Thoracic aorta (tissue), 2 donors: Measurements from ENCODE around the gene DNAI7. TPM values are rescaled to one million over a fixed set of nuclear protein-coding genes. Genes with fewer than 3 reads are reported as not detected.

Experiments
- ATAC-seq: fragments of 150-250 bp; one replicate; pipeline ENCODE4 v1.8.0; 2017; ENCODE audit warnings: low read depth; ENCODE audit not compliant: insufficient number of reproducible peaks, low FRiP score
- DNase-seq: peaks from one replicate; pipeline ENCODE4 v3.0.0-alpha.2; 2020; ENCODE audit warnings: low spot score
- H3K27ac ChIP-seq, 2 donors: fragments of 200-600 bp; sonication (generic); 1 replicate in 1 of 2; 2 replicates in 1 of 2; pipeline ENCODE4 v1.5.1; 2016; ENCODE audit warnings: mild to moderate bottlenecking in 2 of 2, moderate library complexity in 2 of 2
- H3K27me3 ChIP-seq: fragments of 200-600 bp; sonication (generic); replicated peaks from 2 replicates; pipeline ENCODE4 v1.6.0; 2016; ENCODE audit warnings: mild to moderate bottlenecking; ENCODE audit not compliant: insufficient read depth
- H3K36me3 ChIP-seq: fragments of 200-600 bp; sonication (generic); one replicate; pipeline ENCODE4 v1.5.1; 2016
- H3K4me1 ChIP-seq, 2 donors: fragments of 200-600 bp; sonication (generic); 1 replicate in 1 of 2; 2 replicates in 1 of 2; pipeline versions ENCODE4 v1.5.1 to v1.6.0; 2016; ENCODE audit warnings: low read depth in 2 of 2, mild to moderate bottlenecking in 1 of 2; ENCODE audit not compliant: control insufficient read depth in 1 of 2
- H3K4me3 ChIP-seq: fragments of 200-600 bp; sonication (generic); 2 replicates; pipeline ENCODE4 v1.5.1; 2016; ENCODE audit warnings: mild to moderate bottlenecking
- H3K9me3 ChIP-seq: fragments of 200-600 bp; sonication (generic); 2 replicates; pipeline ENCODE4 v1.5.1; 2016
- total RNA-seq, 2 donors: library from RNA; depleted of rRNA; stranded (reverse); fragments of >200 nt; gene quantifications; one replicate each; pipeline versions ENCODE4 v1.1.0 to v1.2.3, GENCODE V29; 2016
- TF ChIP-seq, protein P1 (sequence below): fragments of 200-600 bp; sonication (generic); IDR thresholded peaks from one replicate; pipeline ENCODE4 v1.5.1; 2019; ENCODE audit warnings: antibody characterized with exemption

DNAI7 gene
- total RNA-seq, 2 donors from 2014 or later: not detected

DNA sequence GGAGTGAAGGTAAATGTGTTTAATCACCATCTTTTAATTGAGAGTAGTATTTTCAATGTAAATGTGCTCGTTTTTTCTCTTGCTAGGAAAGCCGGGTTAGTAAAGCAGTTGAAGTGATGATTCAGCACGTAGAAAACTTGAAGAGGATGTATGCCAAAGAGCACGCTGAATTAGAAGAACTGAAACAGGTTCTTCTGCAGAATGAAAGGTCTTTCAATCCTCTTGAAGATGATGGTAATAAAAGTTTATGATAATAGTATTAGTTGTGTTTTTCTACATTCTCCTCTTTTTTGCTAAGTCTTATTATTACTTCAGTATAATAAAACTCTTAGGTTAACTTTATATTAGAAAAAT is 93.9 kb downstream of the DNAI7 start:
- H3K36me3 ChIP-seq: no peaks in the 10 kb centered on the region
- no peak for ATAC-seq
- TF ChIP-seq, protein P1, sequence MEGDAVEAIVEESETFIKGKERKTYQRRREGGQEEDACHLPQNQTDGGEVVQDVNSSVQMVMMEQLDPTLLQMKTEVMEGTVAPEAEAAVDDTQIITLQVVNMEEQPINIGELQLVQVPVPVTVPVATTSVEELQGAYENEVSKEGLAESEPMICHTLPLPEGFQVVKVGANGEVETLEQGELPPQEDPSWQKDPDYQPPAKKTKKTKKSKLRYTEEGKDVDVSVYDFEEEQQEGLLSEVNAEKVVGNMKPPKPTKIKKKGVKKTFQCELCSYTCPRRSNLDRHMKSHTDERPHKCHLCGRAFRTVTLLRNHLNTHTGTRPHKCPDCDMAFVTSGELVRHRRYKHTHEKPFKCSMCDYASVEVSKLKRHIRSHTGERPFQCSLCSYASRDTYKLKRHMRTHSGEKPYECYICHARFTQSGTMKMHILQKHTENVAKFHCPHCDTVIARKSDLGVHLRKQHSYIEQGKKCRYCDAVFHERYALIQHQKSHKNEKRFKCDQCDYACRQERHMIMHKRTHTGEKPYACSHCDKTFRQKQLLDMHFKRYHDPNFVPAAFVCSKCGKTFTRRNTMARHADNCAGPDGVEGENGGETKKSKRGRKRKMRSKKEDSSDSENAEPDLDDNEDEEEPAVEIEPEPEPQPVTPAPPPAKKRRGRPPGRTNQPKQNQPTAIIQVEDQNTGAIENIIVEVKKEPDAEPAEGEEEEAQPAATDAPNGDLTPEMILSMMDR: no peak

DNA sequence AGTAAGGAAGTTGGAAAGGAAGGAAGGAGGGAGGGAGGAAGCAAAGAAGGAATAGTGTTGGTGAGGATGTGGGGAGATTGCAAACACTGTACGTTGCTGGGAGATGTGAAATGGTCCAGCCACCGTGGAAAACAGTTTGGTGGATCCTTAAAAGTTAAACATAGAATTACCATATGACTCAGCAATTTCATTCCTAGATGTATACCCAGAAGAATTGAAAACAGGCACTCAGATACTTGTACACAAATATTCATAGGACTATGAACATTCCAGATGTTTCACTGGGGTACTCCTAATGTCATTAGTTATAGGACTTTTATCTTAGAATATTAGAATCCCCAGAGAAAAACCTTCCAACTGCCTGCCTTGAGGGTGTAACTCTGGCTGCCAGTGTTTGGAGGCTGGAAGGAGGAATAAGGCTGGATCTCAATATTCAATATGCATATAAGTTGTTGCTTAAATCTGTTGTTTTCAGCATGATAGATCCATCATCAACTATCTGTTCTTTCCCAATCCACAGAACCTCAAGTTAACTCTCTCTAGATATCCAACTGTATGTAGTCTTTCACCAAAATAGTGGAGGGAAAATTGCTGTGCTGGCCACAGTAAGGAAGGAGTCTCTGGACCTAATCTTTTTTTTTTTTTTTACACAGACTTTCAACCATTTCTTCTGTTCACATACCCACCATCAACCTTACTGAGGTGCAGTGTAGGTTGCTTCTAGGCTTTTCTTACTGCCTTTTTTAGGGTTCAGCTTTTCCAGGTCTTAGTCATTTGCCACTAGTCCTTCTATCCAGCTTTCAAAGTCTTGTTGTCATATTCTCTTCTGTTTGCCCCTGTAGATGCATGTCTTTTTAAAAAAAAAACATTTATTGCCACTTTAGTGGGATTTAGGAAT is 94.5 kb downstream of the DNAI7 start:
- no peak overlapping the region for H3K27ac ChIP-seq
- ATAC-seq (no peak), DNase-seq (no peak)
- H3K4me1 ChIP-seq: no peaks in the 10 kb centered on the region
- H3K36me3 ChIP-seq: no peaks in the 10 kb centered on the region
- no peaks in the 10 kb centered on the region for H3K27me3 ChIP-seq
- H3K9me3 ChIP-seq: no peaks in the 10 kb centered on the region
- TF ChIP-seq, protein P1: no peak
- H3K4me3 ChIP-seq: no peak overlapping the region

More for the DNA sequence above, 93.9 kb downstream of the DNAI7 start:
- Histone ChIP-seq H3K9me3 (no peaks in the 10 kb centered on the region), H3K4me1 (no peaks in the 10 kb centered on the region), H3K4me3 (no peak overlapping the region), H3K27ac (no peak overlapping the region), H3K27me3 (no peaks in the 10 kb centered on the region)
- DNase-seq: no peak

DNA sequence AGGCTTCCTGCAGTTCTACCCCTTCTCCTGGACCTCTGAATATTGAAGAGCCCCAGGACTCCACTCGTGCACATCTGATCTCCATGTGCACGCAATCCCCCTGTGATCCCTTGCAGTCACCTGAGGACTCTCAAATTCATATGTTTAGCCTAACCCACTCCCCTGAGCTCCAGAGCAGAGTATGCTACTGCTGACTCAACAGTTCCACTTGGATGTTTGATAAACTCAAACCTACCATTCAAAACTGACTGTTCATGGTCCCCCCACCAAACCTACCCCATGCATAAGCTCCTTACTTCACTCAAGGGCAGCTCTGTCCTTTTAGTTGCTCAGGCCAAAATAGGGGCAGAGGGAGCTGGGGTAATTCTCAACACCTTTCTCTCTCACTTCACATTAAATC is 96.0 kb downstream of the DNAI7 start:
- Histone ChIP-seq H3K4me3 (no peak overlapping the region), H3K27me3 (no peaks in the 10 kb centered on the region), H3K4me1 (no peaks in the 10 kb centered on the region), H3K36me3 (no peaks in the 10 kb centered on the region), H3K9me3 (peaks cover 5% of the 10 kb centered on the region), H3K27ac (no peak overlapping the region)
- TF ChIP-seq, protein P1: no peak
- ATAC-seq: no peak
- DNase-seq: no peak

DNA sequence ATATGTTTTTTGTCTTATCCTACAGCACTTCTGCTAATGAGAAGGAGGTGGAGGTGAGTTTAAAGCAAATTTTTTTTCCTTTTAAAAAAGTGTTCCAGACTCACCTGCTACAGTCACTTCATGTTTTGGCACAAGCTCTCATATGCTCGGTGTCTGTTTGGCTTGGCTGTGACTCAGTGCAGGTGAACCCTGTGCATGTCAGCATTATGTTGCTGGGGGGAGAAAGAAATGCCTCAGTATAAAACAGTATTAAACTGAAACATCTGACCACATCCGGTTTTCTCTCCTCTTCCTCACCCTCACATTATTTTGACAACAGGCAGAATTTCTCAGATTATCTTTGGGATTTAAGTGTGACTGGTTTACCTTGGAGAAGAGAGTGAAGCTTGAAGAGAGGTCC is 105.2 kb downstream of the DNAI7 start:
- Histone ChIP-seq H3K27ac (no peak overlapping the region), H3K4me3 (no peak overlapping the region), H3K27me3 (no peaks in the 10 kb centered on the region), H3K36me3 (no peaks in the 10 kb centered on the region), H3K4me1 (no peaks in the 10 kb centered on the region), H3K9me3 (peaks cover 6% of the 10 kb centered on the region)
- TF ChIP-seq, protein P1: no peak
- ATAC-seq (no peak), DNase-seq (no peak)

DNA sequence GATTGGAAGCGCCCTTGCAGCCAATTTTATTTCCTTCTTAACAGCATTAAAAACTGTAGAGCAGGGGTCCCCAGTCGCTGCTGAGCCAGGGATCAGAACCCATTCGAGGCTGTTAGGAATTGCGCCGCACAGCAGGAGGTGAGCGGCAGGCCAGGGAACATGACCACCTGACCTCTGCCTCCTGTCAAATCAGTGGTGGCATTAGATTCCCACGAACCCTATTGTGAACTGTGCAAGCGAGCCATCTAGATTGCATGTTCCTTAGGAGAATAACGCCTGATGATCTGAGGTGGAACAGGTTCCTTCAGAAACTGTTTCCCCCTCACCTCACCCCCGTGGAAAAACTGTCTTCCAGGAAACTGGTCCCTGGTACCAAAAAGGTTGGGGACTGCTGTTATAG is 107.4 kb downstream of the DNAI7 start:
- H3K4me3 ChIP-seq: no peak overlapping the region
- no peaks in the 10 kb centered on the region for H3K27me3 ChIP-seq
- TF ChIP-seq, protein P1: no peak
- DNase-seq (no peak), ATAC-seq (no peak)
- H3K27ac ChIP-seq: no peak overlapping the region
- no peaks in the 10 kb centered on the region for H3K9me3 ChIP-seq
- H3K36me3 ChIP-seq: no peaks in the 10 kb centered on the region
- no peaks in the 10 kb centered on the region for H3K4me1 ChIP-seq
